ENCODE results near the gene ASF1B. TPM values are rescaled to one million over a fixed set of nuclear protein-coding genes. Genes with fewer than 3 reads are reported as not detected.

The ASF1B gene
- total RNA-seq, 2 donors from 2014 or later = 37.8 to 47.8 TPM

DNA sequence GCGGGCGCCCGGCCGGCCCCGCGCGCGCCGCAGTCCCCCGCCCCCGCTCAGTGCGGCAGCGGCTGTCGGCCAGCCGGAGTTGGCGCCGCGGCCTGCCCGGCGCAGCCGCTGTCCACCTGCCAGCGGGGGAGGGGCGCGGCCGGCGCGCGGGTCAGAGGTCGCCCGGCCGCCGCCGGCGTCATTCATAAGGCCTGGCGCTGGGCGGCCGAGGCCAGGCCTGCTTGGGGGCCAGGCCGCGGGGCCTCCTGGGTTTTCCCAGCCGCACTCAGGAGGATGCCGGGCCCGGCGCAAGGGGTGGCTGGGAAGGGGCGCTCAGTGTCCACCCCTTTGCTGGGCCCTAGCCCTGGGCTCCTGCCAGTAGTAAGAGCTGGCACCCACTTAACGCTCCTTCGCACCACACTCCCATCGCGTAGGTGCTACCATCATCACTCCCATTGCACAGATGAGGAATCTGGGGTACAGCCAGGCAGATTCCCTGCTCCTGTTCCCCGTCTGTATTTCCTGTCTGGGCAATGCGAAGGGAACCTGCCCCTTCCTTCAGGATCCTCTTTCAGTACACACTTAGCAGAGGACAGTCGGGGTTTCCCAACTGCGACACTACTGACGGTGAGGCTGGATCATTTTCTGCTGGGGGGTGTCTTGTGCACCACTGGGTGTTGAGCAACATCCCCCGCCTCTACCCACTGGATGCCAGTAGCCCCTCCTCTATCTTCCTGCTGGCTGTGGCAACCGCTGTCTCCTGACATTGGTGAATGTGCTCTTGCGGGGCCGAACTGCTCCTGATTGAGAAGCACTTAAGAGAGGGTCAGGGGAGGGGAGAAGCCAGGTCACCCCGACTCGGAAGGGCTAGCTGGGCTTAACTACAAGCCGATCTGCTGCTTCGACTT lies 18.0 kb downstream of the ASF1B start:
- Histone ChIP-seq H3K27me3 (ENCODE audit: control insufficient read depth, insufficient read depth, low read length, poor library complexity, severe bottlenecking) (no peaks in the 10 kb centered on the region), H3K9ac (ENCODE audit: extremely low read depth, low read length, poor library complexity, severe bottlenecking) (peak overlapping the region; percentile 72), H3K4me1 (ENCODE audit: control insufficient read depth, insufficient read depth, low read length) (peaks cover 5% of the 10 kb centered on the region), H3K27ac (ENCODE audit: low read depth, low read length) (peak overlapping the region; percentile 76), H3K9me3 (ENCODE audit: control insufficient read depth, low read length) (no peaks in the 10 kb centered on the region), H3K36me3 (ENCODE audit: control insufficient read depth, insufficient read depth, low read length) (peaks cover 4% of the 10 kb centered on the region), H3K4me3 (ENCODE audit: low read length) (peak overlapping the region; percentile 86)
- WGBS, 2 experiments (ENCODE audit: insufficient coverage in 1 of 2, insufficient read length in 1 of 2) = 18 to 34% methylated on average over 28 to 61 of the region's 61 CpGs
- DNase-seq = no peak
- TF ChIP-seq, protein P1, sequence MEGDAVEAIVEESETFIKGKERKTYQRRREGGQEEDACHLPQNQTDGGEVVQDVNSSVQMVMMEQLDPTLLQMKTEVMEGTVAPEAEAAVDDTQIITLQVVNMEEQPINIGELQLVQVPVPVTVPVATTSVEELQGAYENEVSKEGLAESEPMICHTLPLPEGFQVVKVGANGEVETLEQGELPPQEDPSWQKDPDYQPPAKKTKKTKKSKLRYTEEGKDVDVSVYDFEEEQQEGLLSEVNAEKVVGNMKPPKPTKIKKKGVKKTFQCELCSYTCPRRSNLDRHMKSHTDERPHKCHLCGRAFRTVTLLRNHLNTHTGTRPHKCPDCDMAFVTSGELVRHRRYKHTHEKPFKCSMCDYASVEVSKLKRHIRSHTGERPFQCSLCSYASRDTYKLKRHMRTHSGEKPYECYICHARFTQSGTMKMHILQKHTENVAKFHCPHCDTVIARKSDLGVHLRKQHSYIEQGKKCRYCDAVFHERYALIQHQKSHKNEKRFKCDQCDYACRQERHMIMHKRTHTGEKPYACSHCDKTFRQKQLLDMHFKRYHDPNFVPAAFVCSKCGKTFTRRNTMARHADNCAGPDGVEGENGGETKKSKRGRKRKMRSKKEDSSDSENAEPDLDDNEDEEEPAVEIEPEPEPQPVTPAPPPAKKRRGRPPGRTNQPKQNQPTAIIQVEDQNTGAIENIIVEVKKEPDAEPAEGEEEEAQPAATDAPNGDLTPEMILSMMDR (conservative IDR thresholded peaks at IDR 0.05) = no peak
- Mint-ChIP-seq H3K4me3 (peak overlapping the region; percentile 72), H3K36me3 (ENCODE audit: low read depth) (peaks cover 14% of the 10 kb centered on the region), H3K9me3 (no peaks in the 10 kb centered on the region), H3K27ac (peak overlapping the region; percentile 94), H3K4me1 (peaks cover 16% of the 10 kb centered on the region), H3K27me3 (ENCODE audit: insufficient read depth) (no peaks in the 10 kb centered on the region)

DNA sequence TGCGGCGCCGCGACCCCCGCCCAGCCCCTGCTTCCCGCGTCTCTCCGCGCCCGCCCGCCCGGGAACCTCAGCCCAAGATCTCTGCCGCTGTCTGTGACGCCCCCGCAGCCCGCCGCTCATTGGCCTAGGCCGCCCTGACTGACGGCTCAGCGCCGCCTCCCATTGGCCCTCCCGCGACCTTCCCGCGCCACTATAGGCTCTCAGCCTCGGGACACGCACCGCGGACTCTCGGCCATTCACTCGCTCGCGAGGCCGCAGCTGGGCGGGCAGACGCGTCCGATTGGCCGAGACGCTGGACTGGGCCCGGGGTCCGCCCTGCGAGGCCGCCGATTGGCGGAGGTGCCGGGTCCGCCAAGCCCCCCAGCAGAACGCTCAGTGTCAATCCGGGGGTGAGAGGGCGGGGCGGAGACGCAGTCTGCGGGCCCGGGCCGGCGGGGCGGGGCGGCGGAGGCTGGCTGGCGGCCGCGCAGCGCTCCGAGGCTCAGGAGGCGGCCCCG lies 18.7 kb downstream of the ASF1B start, which contains the start of gene PRKACA:
Gene PRKACA, minus strand, starts transcription at position 95 of the 497 bp plus-strand sequence. CDS start 215 bp downstream, outside the sequence.
- H3K27ac Mint-ChIP-seq = peak within 1 kb of the TSS; percentile 94
- H3K4me1 ChIP-seq (ENCODE audit: control insufficient read depth, insufficient read depth, low read length) = peaks cover 12% of the 10 kb centered on the region
- peak within 1 kb of the TSS; percentile 76 for H3K27ac ChIP-seq (ENCODE audit: low read depth, low read length)
- WGBS, 2 experiments (ENCODE audit: insufficient coverage in 1 of 2, insufficient read length in 1 of 2) = 0% methylated on average over 22 to 67 of the region's 67 CpGs
- H3K9me3 ChIP-seq (ENCODE audit: control insufficient read depth, low read length) = no peaks in the 10 kb centered on the region
- TF ChIP-seq, protein P1 (conservative IDR thresholded peaks at IDR 0.05) = no peak
- DNase-seq = peak; percentile 99
- peaks cover 19% of the 10 kb centered on the region for H3K4me1 Mint-ChIP-seq
- no peaks in the 10 kb centered on the region for H3K27me3 ChIP-seq (ENCODE audit: control insufficient read depth, insufficient read depth, low read length, poor library complexity, severe bottlenecking)
- H3K9me3 Mint-ChIP-seq = no peaks in the 10 kb centered on the region
- peak within 1 kb of the TSS; percentile 86 for H3K4me3 ChIP-seq (ENCODE audit: low read length)
- H3K36me3 Mint-ChIP-seq (ENCODE audit: low read depth) = peaks cover 10% of the 10 kb centered on the region
- H3K9ac ChIP-seq (ENCODE audit: extremely low read depth, low read length, poor library complexity, severe bottlenecking) = peak within 1 kb of the TSS; percentile 72
- peaks cover 4% of the 10 kb centered on the region for H3K36me3 ChIP-seq (ENCODE audit: control insufficient read depth, insufficient read depth, low read length)
- no peaks in the 10 kb centered on the region for H3K27me3 Mint-ChIP-seq (ENCODE audit: insufficient read depth)
- H3K4me3 Mint-ChIP-seq = peak within 1 kb of the TSS; percentile 72

DNA sequence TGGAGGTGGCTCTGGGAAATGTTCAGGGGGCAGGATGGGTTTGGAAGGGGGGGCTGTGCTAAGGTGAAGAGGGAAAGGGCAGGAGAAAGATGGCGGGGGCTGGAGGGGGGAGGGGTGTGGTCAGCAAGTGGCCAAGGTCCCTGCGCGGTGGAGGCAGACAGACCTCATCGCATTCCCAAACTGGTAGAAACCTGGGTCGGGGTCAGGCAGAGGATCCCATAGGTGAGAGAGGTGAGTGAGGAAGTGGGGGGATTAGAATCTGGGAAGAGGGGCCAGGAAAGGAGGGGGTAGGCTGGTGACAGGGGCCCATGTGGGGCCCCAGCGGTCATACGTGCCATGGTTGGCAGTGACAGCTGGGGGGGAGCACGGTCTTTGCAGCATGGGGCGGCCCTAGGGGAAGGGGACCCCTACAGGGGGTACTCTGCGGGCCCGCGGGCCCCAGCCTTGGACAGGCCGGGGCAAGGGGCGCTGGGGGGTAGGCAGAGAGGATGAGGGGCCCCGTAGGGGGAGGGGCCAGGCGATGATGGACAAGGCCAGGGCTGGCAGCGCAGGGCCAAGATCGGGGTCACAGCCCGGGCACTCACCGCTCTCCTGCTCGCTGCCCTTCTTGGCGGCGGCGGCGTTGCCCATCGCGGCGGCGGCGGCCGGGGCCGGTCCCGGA lies 19.3 kb downstream of the ASF1B start:
- TF ChIP-seq, protein P1 (conservative IDR thresholded peaks at IDR 0.05) = no peak
- peak overlapping the region; percentile 72 for H3K4me3 Mint-ChIP-seq
- H3K9me3 Mint-ChIP-seq = no peaks in the 10 kb centered on the region
- peaks cover 23% of the 10 kb centered on the region for H3K4me1 Mint-ChIP-seq
- peak overlapping the region; percentile 85 for H3K4me3 ChIP-seq (ENCODE audit: low read length)
- H3K4me1 ChIP-seq (ENCODE audit: control insufficient read depth, insufficient read depth, low read length) = peaks cover 12% of the 10 kb centered on the region
- H3K27me3 Mint-ChIP-seq (ENCODE audit: insufficient read depth) = no peaks in the 10 kb centered on the region
- peaks cover 4% of the 10 kb centered on the region for H3K36me3 ChIP-seq (ENCODE audit: control insufficient read depth, insufficient read depth, low read length)
- 0 to 1% methylated on average over 14 to 33 of the region's 33 CpGs for WGBS, 2 experiments (ENCODE audit: insufficient coverage in 1 of 2, insufficient read length in 1 of 2)
- H3K27ac Mint-ChIP-seq = no peak overlapping the region
- H3K9ac ChIP-seq (ENCODE audit: extremely low read depth, low read length, poor library complexity, severe bottlenecking) = peak overlapping the region; percentile 30
- H3K27me3 ChIP-seq (ENCODE audit: control insufficient read depth, insufficient read depth, low read length, poor library complexity, severe bottlenecking) = no peaks in the 10 kb centered on the region
- no peaks in the 10 kb centered on the region for H3K9me3 ChIP-seq (ENCODE audit: control insufficient read depth, low read length)
- peak; percentile 57 for DNase-seq
- no peak overlapping the region for H3K27ac ChIP-seq (ENCODE audit: low read depth, low read length)
- H3K36me3 Mint-ChIP-seq (ENCODE audit: low read depth) = peaks cover 6% of the 10 kb centered on the region
